Liver (tissue), 9 donors: ENCODE measurements around the gene LRMDA. TPM values are rescaled to one million over a fixed set of nuclear protein-coding genes. Genes with fewer than 3 reads are reported as not detected.

ENCODE experiments used
- DNase-seq: peaks from one replicate; pipeline ENCODE4 v3.0.0-alpha.2; 2017; ENCODE audit warnings: low spot score
- H3K27ac ChIP-seq, 2 donors: one replicate each; pipeline ENCODE4 v1.7.0; 2013; ENCODE audit warnings: inconsistent platforms in 2 of 2, low read length in 2 of 2, control low read depth in 1 of 2, low read depth in 1 of 2, mild to moderate bottlenecking in 1 of 2
- H3K27me3 ChIP-seq, 4 donors: one replicate each; pipeline versions ENCODE4 v1.6.1 to v1.7.0; 2013; ENCODE audit warnings: low read length in 3 of 4, inconsistent platforms in 1 of 4, mild to moderate bottlenecking in 1 of 4, moderate library complexity in 1 of 4; ENCODE audit not compliant: control insufficient read depth in 4 of 4, insufficient read depth in 4 of 4
- H3K36me3 ChIP-seq, 4 donors: one replicate each; pipeline versions ENCODE4 v1.6.1 to v1.7.0; 2013; ENCODE audit warnings: low read length in 3 of 4, mild to moderate bottlenecking in 3 of 4, low read depth in 1 of 4, moderate library complexity in 1 of 4; ENCODE audit not compliant: control insufficient read depth in 4 of 4, insufficient read depth in 3 of 4
- H3K4me1 ChIP-seq, 4 donors: one replicate each; pipeline versions ENCODE4 v1.6.1 to v1.7.0; 2013; ENCODE audit warnings: low read length in 3 of 4, mild to moderate bottlenecking in 3 of 4, moderate library complexity in 1 of 4; ENCODE audit not compliant: control insufficient read depth in 4 of 4, insufficient read depth in 4 of 4
- H3K4me3 ChIP-seq, 3 donors: one replicate each; pipeline versions ENCODE4 v1.6.1 to v1.7.0; 2013; ENCODE audit warnings: low read length in 3 of 3, control low read depth in 1 of 3, low read depth in 1 of 3, mild to moderate bottlenecking in 1 of 3
- H3K9ac ChIP-seq, 2 donors: one replicate each; pipeline ENCODE4 v1.7.0; 2013; ENCODE audit warnings: low read length in 2 of 2, mild to moderate bottlenecking in 2 of 2, moderate library complexity in 2 of 2, control low read depth in 1 of 2, low read depth in 1 of 2
- H3K9me3 ChIP-seq, 4 donors: one replicate each; pipeline versions ENCODE4 v1.6.1 to v1.7.0; 2013; ENCODE audit warnings: low read length in 3 of 4; ENCODE audit not compliant: control insufficient read depth in 4 of 4
- ATF3 ChIP-seq: IDR thresholded peaks from 2 replicates; pipeline ENCODE4 v1.6.1; 2016; ENCODE audit warnings: antibody characterized with exemption
- CTCF ChIP-seq: fragments of 150-350 bp; IDR thresholded peaks from 2 replicates; pipeline ENCODE4 v1.5.1; 2017; ENCODE audit warnings: improper control_type of control experiment, low read depth, low read length; ENCODE audit not compliant: missing input control
- EGR1 ChIP-seq, 2 donors: IDR thresholded peaks; 2 replicates each; pipeline ENCODE4 v1.6.1; 2016 to 2018; ENCODE audit warnings: antibody characterized with exemption in 2 of 2, low read depth in 2 of 2
- FOXA1 ChIP-seq: IDR thresholded peaks from 2 replicates; pipeline ENCODE4 v1.6.1; 2016; ENCODE audit warnings: antibody characterized with exemption
- FOXA2 ChIP-seq: IDR thresholded peaks from 2 replicates; pipeline ENCODE4 v1.6.1; 2016; ENCODE audit warnings: antibody characterized with exemption
- GABPA ChIP-seq, 2 donors: IDR thresholded peaks in 1 of 2; conservative IDR thresholded peaks in 1 of 2; 2 replicates each; pipeline ENCODE4 v1.6.1; 2016; ENCODE audit warnings: antibody characterized with exemption in 2 of 2, mild to moderate bottlenecking in 1 of 2, moderate library complexity in 1 of 2
- HNF4A ChIP-seq, 2 donors: conservative IDR thresholded peaks; 2 replicates each; pipeline ENCODE4 v1.6.1; 2016; ENCODE audit warnings: antibody characterized with exemption in 2 of 2, mild to moderate bottlenecking in 2 of 2
- HNF4G ChIP-seq: IDR thresholded peaks from 2 replicates; pipeline ENCODE4 v1.6.1; 2016; ENCODE audit warnings: antibody characterized with exemption
- JUND ChIP-seq, 2 donors: IDR thresholded peaks; 2 replicates each; pipeline ENCODE4 v1.6.1; 2016; ENCODE audit warnings: antibody characterized with exemption in 2 of 2
- MAX ChIP-seq: IDR thresholded peaks from 2 replicates; pipeline ENCODE4 v1.6.1; 2016; ENCODE audit warnings: antibody characterized with exemption
- NR2F2 ChIP-seq: IDR thresholded peaks from 2 replicates; pipeline ENCODE4 v1.6.1; 2016; ENCODE audit warnings: antibody characterized with exemption
- RAD21 ChIP-seq, 2 donors: IDR thresholded peaks; 2 replicates each; pipeline ENCODE4 v1.6.1; 2016; ENCODE audit warnings: antibody characterized with exemption in 2 of 2, mild to moderate bottlenecking in 2 of 2
- REST ChIP-seq: IDR thresholded peaks from 2 replicates; pipeline ENCODE4 v1.6.1; 2016; ENCODE audit warnings: antibody characterized with exemption, mild to moderate bottlenecking
- RXRA ChIP-seq, 2 donors: IDR thresholded peaks; 2 replicates each; pipeline ENCODE4 v1.6.1; 2017 to 2018; ENCODE audit warnings: antibody characterized with exemption in 2 of 2, mild to moderate bottlenecking in 1 of 2
- SP1 ChIP-seq: IDR thresholded peaks from 2 replicates; pipeline ENCODE4 v1.6.1; 2018; ENCODE audit warnings: antibody characterized with exemption, mild to moderate bottlenecking
- TAF1 ChIP-seq: conservative IDR thresholded peaks from 2 replicates; pipeline ENCODE4 v1.6.1; 2016; ENCODE audit warnings: antibody characterized with exemption, mild to moderate bottlenecking
- YY1 ChIP-seq: IDR thresholded peaks from 2 replicates; pipeline ENCODE4 v1.6.1; 2016; ENCODE audit warnings: antibody characterized with exemption, mild to moderate bottlenecking
- ZBTB33 ChIP-seq: IDR thresholded peaks from 2 replicates; pipeline ENCODE4 v1.6.1; 2016; ENCODE audit warnings: antibody characterized with exemption
- WGBS: extraction: QIAGEN DNeasy Blood & Tissue Kit; methylation state at CpG from one replicate; pipeline ENCODE4 v1.1.7; 2013; 5-methylcytosine and 5-hydroxymethylcytosine counted together
- polyA plus RNA-seq, 2 donors: library from polyadenylated mRNA; stranded (reverse) in 1 of 2; unstranded in 1 of 2; fragments of 200-250 nt in 1 of 2; fragments of >200 nt in 1 of 2; fragmentation: Nextera tagmentation in 1 of 2; extraction: Ambion mirVana in 1 of 2; gene quantifications; one replicate each; pipeline versions ENCODE4 v1.2.1 to v1.2.3, GENCODE V29; 2013 to 2015
- total RNA-seq, 2 donors: library from RNA; depleted of rRNA; stranded (reverse); fragments of >200 nt; gene quantifications; one replicate each; pipeline ENCODE4 v1.2.3, GENCODE V29; 2014
- donor health status: healthy.
- donor health status: healthy.
- donor health status: healthy.
- donor health status: healthy.
- donor health status: healthy.

The LRMDA gene
- total and polyA plus RNA-seq, 4 donors: 7.9 to 15.8 (median 11.3) TPM

GRCh38 chr10:76333326-76333725 lies 901.9 kb downstream of the LRMDA start:
- Histone ChIP-seq H3K27me3 (no peaks in the 10 kb centered on the region), H3K27ac (no peak overlapping the region), H3K9me3 (no peaks in the 10 kb centered on the region), H3K9ac (no peak overlapping the region), H3K4me3 (no peak overlapping the region), H3K4me1 (peaks cover 0 to 19% (median 14%) of the 10 kb centered on the region in 4 donors), H3K36me3 (no peaks in the 10 kb centered on the region)
- DNase-seq: no peak
- 96% methylated on average over 2 of the region's 2 CpGs for WGBS
- TF ChIP-seq GABPA (IDR thresholded peaks at IDR 0.05 in 1 of 2, conservative IDR thresholded peaks at IDR 0.05 in 1 of 2) (no peak), FOXA1 (no peak), JUND (IDR thresholded peaks at IDR 0.05) (no peak), ATF3 (no peak), CTCF (no peak), MAX (no peak), RAD21 (IDR thresholded peaks at IDR 0.05) (no peak), REST (no peak), HNF4G (no peak), NR2F2 (no peak), ZBTB33 (no peak), SP1 (no peak), HNF4A (conservative IDR thresholded peaks at IDR 0.05) (no peak), EGR1 (IDR thresholded peaks at IDR 0.05; ENCODE audit: low read depth in 2 of 2) (no peak), YY1 (no peak), FOXA2 (no peak), RXRA (IDR thresholded peaks at IDR 0.05) (no peak), TAF1 (no peak)
